Endothelial cell of umbilical vein (primary cell): ENCODE data around the gene CREB3L2. TPM values are rescaled to one million over a fixed set of nuclear protein-coding genes. Genes with fewer than 3 reads are reported as not detected.

Source experiments
- BruUV-seq: library from RNA; stranded (reverse); fragments of 400-500 nt; replicated peaks from 2 replicates; lab custom pipeline; 2021; lab: Mats Ljungman, UMichigan
- CTCF ChIA-PET: fragments of 300-600, 350-600 bp; sonication (Branson Sonifier 250); formaldehyde crosslinking; loops from one replicate; lab custom pipeline; 2021; ENCODE audit warnings: antibody characterized with exemption, inconsistent platforms; lab: Charles Lee
- POLR2A ChIA-PET: fragments of 300-600, 350-600 bp; sonication (Branson Sonifier 250); formaldehyde crosslinking; loops from one replicate; lab custom pipeline; 2021; ENCODE audit warnings: antibody characterized with exemption, inconsistent platforms; lab: Charles Lee
- DNase-seq: peaks from one replicate; pipeline ENCODE4 v3.0.0-alpha.2; 2011; ENCODE audit warnings: low read depth, low spot score
- FAIRE-seq: peaks from 2 replicates; lab custom pipeline; 2011; peaks lifted over from hg19 to GRCh38; lab: Jason Lieb, UNC
- H2AFZ ChIP-seq: 2 replicates; pipeline ENCODE4 v1.6.0; 2012; ENCODE audit warnings: low read depth, low read length, control low read depth, inconsistent platforms
- H3K27ac ChIP-seq: 2 replicates; pipeline ENCODE4 v1.5.1; 2011; ENCODE audit warnings: low read depth, mild to moderate bottlenecking, control low read depth, low read length, moderate library complexity; ENCODE audit not compliant: insufficient read depth
- H3K27me3 ChIP-seq, 2 experiments: 2 replicates each; pipeline versions ENCODE4 v1.6.0 to v1.6.1; 2011; ENCODE audit warnings: low read length in 2 of 2, mixed read lengths in 1 of 2; ENCODE audit not compliant: control insufficient read depth in 2 of 2, insufficient read depth in 2 of 2
- H3K36me3 ChIP-seq, 2 experiments: 2 replicates in 1 of 2; 3 replicates in 1 of 2; pipeline ENCODE4 v1.5.1; 2011; ENCODE audit warnings: low read length in 2 of 2, mild to moderate bottlenecking in 1 of 2, moderate library complexity in 1 of 2; ENCODE audit not compliant: control insufficient read depth in 2 of 2, insufficient read depth in 2 of 2; ENCODE audit errors: extremely low read depth in 1 of 2
- H3K4me1 ChIP-seq: 3 replicates; pipeline ENCODE4 v1.5.1; 2011; ENCODE audit warnings: mild to moderate bottlenecking, low read length; ENCODE audit not compliant: control insufficient read depth, insufficient read depth; ENCODE audit errors: extremely low read depth
- H3K4me2 ChIP-seq: 2 replicates; pipeline ENCODE4 v1.6.1; 2011; ENCODE audit warnings: low read length, control low read depth, mixed read lengths; ENCODE audit not compliant: insufficient read depth
- H3K4me3 ChIP-seq, 3 experiments: fragments of 200-600 bp in 1 of 3; sonication (generic), shearing (Covaris generic) in 1 of 3; replicated peaks in 1 of 3; 2 replicates each; pipeline ENCODE4 v1.5.1; 2011 to 2016; ENCODE audit warnings: control low read depth in 3 of 3, low read length in 3 of 3, mild to moderate bottlenecking in 2 of 3, inconsistent platforms in 1 of 3, low read depth in 1 of 3, moderate library complexity in 1 of 3; ENCODE audit not compliant: insufficient read depth in 1 of 3
- H3K79me2 ChIP-seq: 2 replicates; pipeline ENCODE4 v1.6.0; 2012; ENCODE audit warnings: low read length, inconsistent platforms; ENCODE audit not compliant: control insufficient read depth, insufficient read depth
- H3K9ac ChIP-seq: replicated peaks from 2 replicates; pipeline ENCODE3; 2011; ENCODE audit warnings: low read length, control low read depth; ENCODE audit not compliant: insufficient read depth; ENCODE audit errors: extremely low read depth
- H3K9me1 ChIP-seq: replicated peaks from 3 replicates; pipeline ENCODE4 v1.6.0; 2011; ENCODE audit warnings: mild to moderate bottlenecking, low read length; ENCODE audit not compliant: control insufficient read depth, insufficient read depth; ENCODE audit errors: extremely low read depth
- H3K9me3 ChIP-seq: replicated peaks from 2 replicates; pipeline ENCODE4 v1.5.1; 2012; ENCODE audit warnings: low read length, inconsistent platforms; ENCODE audit not compliant: control insufficient read depth, insufficient read depth
- H4K20me1 ChIP-seq: replicated peaks from 2 replicates; pipeline ENCODE3; 2011; ENCODE audit warnings: mild to moderate bottlenecking, low read length; ENCODE audit not compliant: control insufficient read depth, insufficient read depth; ENCODE audit errors: extremely low read depth
- EZH2 ChIP-seq: IDR thresholded peaks from 2 replicates; pipeline ENCODE4 v1.6.1; 2012; ENCODE audit warnings: borderline replicate concordance, low read depth, mild to moderate bottlenecking, moderate library complexity, low read length, inconsistent platforms; ENCODE audit not compliant: severe bottlenecking
- FOS ChIP-seq: IDR thresholded peaks from 2 replicates; pipeline ENCODE4 v1.6.1; 2011; ENCODE audit warnings: mild to moderate bottlenecking, low read length, moderate library complexity, borderline replicate concordance; ENCODE audit not compliant: insufficient read depth
- GATA2 ChIP-seq: IDR thresholded peaks from 2 replicates; pipeline ENCODE4 v1.7.0; 2011; ENCODE audit warnings: low read depth, mild to moderate bottlenecking, moderate library complexity, mixed read lengths, low read length; ENCODE audit not compliant: insufficient read length, insufficient read depth
- JUN ChIP-seq: IDR thresholded peaks from 2 replicates; pipeline ENCODE4 v1.6.1; 2011; ENCODE audit warnings: borderline replicate concordance, low read depth; ENCODE audit not compliant: insufficient read length, insufficient read depth
- MYC ChIP-seq: IDR thresholded peaks from one replicate; pipeline ENCODE4 v1.6.1; 2011; ENCODE audit warnings: mild to moderate bottlenecking, low read depth, low read length
- POLR2A ChIP-seq: IDR thresholded peaks from 2 replicates; pipeline ENCODE4 v1.6.1; 2012; ENCODE audit warnings: low read depth, mild to moderate bottlenecking, control low read depth, low read length
- POLR2AphosphoS5 ChIP-seq: IDR thresholded peaks from 2 replicates; pipeline ENCODE4 v1.6.1; 2012; ENCODE audit warnings: low read depth, mild to moderate bottlenecking, control low read depth, low read length, moderate library complexity; ENCODE audit not compliant: insufficient read depth
- dilution Hi-C: fragments of 300-500 bp; cut with MboI; formaldehyde crosslinking; loops from one replicate; pipeline ENCODE4 v1.15.0; 2019; ENCODE audit warnings: low sequenced_read_pairs; ENCODE audit not compliant: extremely low pct_ligation_motif_present
- intact Hi-C: fragments of 100-400 bp; cut with micrococcal nuclease; formaldehyde crosslinking; loops from one replicate; pipeline ENCODE4 v1.10.0; 2022
- polyA plus RNA-seq, 4 experiments: library from polyadenylated mRNA; depleted of rRNA in 3 of 4; stranded (reverse) in 3 of 4; unstranded in 1 of 4; fragments of >200 nt; gene quantifications; 2 replicates each; pipeline versions ENCODE4 v1.2.1 to v1.2.3, GENCODE V29; 2011 to 2012; ENCODE audit warnings: missing spikeins in 1 of 4
- total RNA-seq: library from RNA; stranded (reverse); gene quantifications from 2 replicates; pipeline ENCODE4 v1.2.3, GENCODE V29; 2021
- TF ChIP-seq, protein P1 (sequence below): IDR thresholded peaks from 2 replicates; pipeline ENCODE4 v1.6.1; 2011; ENCODE audit not compliant: insufficient read depth, insufficient read length
- TF ChIP-seq, protein P2 (sequence below), 2 donors: IDR thresholded peaks; 1 replicate in 1 of 2; 2 replicates in 1 of 2; pipeline ENCODE4 v1.5.1; 2011; ENCODE audit warnings: low read length in 2 of 2, mild to moderate bottlenecking in 2 of 2, moderate library complexity in 2 of 2, control low read depth in 1 of 2, inconsistent platforms in 1 of 2, low read depth in 1 of 2; ENCODE audit not compliant: insufficient read depth in 1 of 2; ENCODE audit errors: extremely low read depth in 1 of 2

Gene CREB3L2
- total and polyA plus RNA-seq, 2 donors (not counting 3 experiments of a cell fraction or from before 2014, with no cell fraction given), result 32.1 to 93.4 TPM

- CTCF ChIA-PET, result interaction anchor here (0.8 to 1.2 kb wide), 5 partner anchors 11 to 56 kb away, joined by 3 read pairs; no protein-coding TSS in a partner anchor
These were observed 41.9 kb downstream of the CREB3L2 start for GRCh38 chr7:137960020-137960419.

GRCh38 chr7:137958470-137959431, 43.1 kb downstream of the CREB3L2 start:
- no peak overlapping the region for H3K27ac ChIP-seq

More at GRCh38 chr7:137960020-137960419, 41.9 kb downstream of the CREB3L2 start:
- no peak for DNase-seq
- BruUV-seq, result no TSS peak
- H3K9ac ChIP-seq, result no peak overlapping the region
- POLR2A ChIA-PET, result no interaction called here
- no peaks in the 10 kb centered on the region for H3K27me3 ChIP-seq
- no peak overlapping the region for H2AFZ ChIP-seq
- no peak overlapping the region for H3K4me2 ChIP-seq
- peaks cover 75% of the 10 kb centered on the region for H3K79me2 ChIP-seq
- H3K4me3 ChIP-seq, result no peak overlapping the region
- no peak overlapping the region for H3K27ac ChIP-seq
- H3K36me3 ChIP-seq, result peaks cover 4 to 6% of the 10 kb centered on the region in 2 experiments
- intact Hi-C loops (no loop called here), dilution Hi-C loops (no loop called here)
- TF ChIP-seq POLR2A, result no peak
- no peak for TF ChIP-seq POLR2AphosphoS5
- no peak for TF ChIP-seq MYC
- TF ChIP-seq, protein P1, sequence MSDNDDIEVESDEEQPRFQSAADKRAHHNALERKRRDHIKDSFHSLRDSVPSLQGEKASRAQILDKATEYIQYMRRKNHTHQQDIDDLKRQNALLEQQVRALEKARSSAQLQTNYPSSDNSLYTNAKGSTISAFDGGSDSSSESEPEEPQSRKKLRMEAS, result no peak
- TF ChIP-seq FOS, result no peak
- peaks cover under 1% of the 10 kb centered on the region for H3K4me1 ChIP-seq
- no peaks in the 10 kb centered on the region for H4K20me1 ChIP-seq
- no peak for FAIRE-seq
- no peaks in the 10 kb centered on the region for H3K9me1 ChIP-seq
- no peaks in the 10 kb centered on the region for H3K9me3 ChIP-seq

More at GRCh38 chr7:137958470-137959431, 43.1 kb downstream of the CREB3L2 start:
- H2AFZ ChIP-seq, result no peak overlapping the region
- H3K27me3 ChIP-seq, result no peaks in the 10 kb centered on the region
- H4K20me1 ChIP-seq, result no peaks in the 10 kb centered on the region
- no peaks in the 10 kb centered on the region for H3K9me3 ChIP-seq
- DNase-seq (no peak), FAIRE-seq (no peak)
- BruUV-seq, result no TSS peak
- H3K79me2 ChIP-seq, result peaks cover 77% of the 10 kb centered on the region
- TF ChIP-seq, protein P1, result no peak
- no peak for TF ChIP-seq GATA2
- no peak for TF ChIP-seq MYC
- no peak for TF ChIP-seq FOS
- TF ChIP-seq POLR2AphosphoS5, result no peak
- TF ChIP-seq EZH2, result no peak
- TF ChIP-seq, protein P2, sequence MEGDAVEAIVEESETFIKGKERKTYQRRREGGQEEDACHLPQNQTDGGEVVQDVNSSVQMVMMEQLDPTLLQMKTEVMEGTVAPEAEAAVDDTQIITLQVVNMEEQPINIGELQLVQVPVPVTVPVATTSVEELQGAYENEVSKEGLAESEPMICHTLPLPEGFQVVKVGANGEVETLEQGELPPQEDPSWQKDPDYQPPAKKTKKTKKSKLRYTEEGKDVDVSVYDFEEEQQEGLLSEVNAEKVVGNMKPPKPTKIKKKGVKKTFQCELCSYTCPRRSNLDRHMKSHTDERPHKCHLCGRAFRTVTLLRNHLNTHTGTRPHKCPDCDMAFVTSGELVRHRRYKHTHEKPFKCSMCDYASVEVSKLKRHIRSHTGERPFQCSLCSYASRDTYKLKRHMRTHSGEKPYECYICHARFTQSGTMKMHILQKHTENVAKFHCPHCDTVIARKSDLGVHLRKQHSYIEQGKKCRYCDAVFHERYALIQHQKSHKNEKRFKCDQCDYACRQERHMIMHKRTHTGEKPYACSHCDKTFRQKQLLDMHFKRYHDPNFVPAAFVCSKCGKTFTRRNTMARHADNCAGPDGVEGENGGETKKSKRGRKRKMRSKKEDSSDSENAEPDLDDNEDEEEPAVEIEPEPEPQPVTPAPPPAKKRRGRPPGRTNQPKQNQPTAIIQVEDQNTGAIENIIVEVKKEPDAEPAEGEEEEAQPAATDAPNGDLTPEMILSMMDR (IDR thresholded peaks at IDR 0.05; ENCODE audit: extremely low read depth in 1 of 2, insufficient read depth in 1 of 2, low read depth in 1 of 2, low read length in 2 of 2), result no peak
- TF ChIP-seq POLR2A, result no peak
- no peak for TF ChIP-seq JUN
- dilution Hi-C loops, result no loop called here
- no peaks in the 10 kb centered on the region for H3K9me1 ChIP-seq
- intact Hi-C loops, result no loop called here
- H3K4me1 ChIP-seq, result peaks cover 3% of the 10 kb centered on the region
- H3K36me3 ChIP-seq, result peaks cover 4 to 6% of the 10 kb centered on the region in 2 experiments
- H3K4me2 ChIP-seq, result no peak overlapping the region
- no peak overlapping the region for H3K9ac ChIP-seq
- no peak overlapping the region for H3K4me3 ChIP-seq
- POLR2A ChIA-PET, result interaction anchor here (0.5 kb wide), 1 partner anchor 30 kb away, joined by 5 read pairs; no protein-coding TSS in a partner anchor
- CTCF ChIA-PET, result interaction anchor here (0.9 to 1.0 kb wide), 2 partner anchors 10 to 17 kb away, joined by 3 read pairs; no protein-coding TSS in a partner anchor
